ENCODE measurements around the gene HRH3.

The HRH3 gene

GRCh38 chr20:62175711-62176110 lies 44.4 kb downstream of the HRH3 start:
- TF ChIP-seq, protein P1, sequence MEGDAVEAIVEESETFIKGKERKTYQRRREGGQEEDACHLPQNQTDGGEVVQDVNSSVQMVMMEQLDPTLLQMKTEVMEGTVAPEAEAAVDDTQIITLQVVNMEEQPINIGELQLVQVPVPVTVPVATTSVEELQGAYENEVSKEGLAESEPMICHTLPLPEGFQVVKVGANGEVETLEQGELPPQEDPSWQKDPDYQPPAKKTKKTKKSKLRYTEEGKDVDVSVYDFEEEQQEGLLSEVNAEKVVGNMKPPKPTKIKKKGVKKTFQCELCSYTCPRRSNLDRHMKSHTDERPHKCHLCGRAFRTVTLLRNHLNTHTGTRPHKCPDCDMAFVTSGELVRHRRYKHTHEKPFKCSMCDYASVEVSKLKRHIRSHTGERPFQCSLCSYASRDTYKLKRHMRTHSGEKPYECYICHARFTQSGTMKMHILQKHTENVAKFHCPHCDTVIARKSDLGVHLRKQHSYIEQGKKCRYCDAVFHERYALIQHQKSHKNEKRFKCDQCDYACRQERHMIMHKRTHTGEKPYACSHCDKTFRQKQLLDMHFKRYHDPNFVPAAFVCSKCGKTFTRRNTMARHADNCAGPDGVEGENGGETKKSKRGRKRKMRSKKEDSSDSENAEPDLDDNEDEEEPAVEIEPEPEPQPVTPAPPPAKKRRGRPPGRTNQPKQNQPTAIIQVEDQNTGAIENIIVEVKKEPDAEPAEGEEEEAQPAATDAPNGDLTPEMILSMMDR (IDR thresholded peaks at IDR 0.05), result no peak

- TF ChIP-seq, protein P1 (IDR thresholded peaks at IDR 0.05), result no peak
These were observed 45.0 kb downstream of the HRH3 start for GRCh38 chr20:62174870-62175624.

DNA sequence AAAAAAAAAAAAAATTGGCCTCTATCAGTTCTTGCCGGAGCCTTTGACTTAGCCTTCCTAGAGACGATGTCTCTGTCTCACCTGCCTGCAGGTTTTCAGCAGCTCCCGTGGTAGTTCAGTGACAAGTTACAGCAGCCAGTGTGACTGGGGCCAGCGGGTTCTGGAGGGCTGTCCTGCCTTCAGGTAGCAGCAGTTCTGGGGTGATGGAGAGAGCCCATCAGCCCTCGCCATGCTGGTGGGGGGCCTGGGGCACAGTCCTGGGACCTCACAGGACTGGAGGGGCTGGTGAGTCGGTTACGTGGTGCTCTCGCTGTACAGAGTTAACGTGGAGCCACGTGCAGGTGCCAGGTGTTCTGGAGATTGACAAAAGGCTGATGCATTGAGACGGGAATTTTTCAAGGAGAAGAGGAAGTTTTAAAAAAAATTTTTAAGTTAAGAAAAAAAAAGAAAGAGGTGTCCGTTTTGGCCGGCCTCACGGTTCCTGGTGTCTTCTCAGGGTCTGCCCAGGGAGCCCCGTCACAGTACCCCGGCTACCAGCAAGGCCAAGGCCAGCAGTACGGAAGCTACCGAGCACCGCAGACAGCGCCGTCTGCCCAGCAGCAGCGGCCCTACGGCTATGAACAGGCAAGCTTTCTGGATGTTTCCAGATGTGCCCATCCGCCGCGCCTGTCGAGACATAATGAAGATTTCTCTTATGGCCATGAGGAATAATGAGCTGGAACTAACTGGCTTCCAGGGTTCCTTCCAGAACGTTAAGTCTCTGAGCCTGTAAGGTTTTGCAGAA lies 45.9 kb downstream of the HRH3 start:
- TF ChIP-seq, protein P1 (IDR thresholded peaks at IDR 0.05), result no peak

GRCh38 chr20:62172666-62173065 lies 47.4 kb downstream of the HRH3 start:
- TF ChIP-seq, protein P1 (IDR thresholded peaks at IDR 0.05), result no peak

GRCh38 chr20:62171245-62171644 lies 48.8 kb downstream of the HRH3 start:
- TF ChIP-seq, protein P1 (IDR thresholded peaks at IDR 0.05), result no peak

GRCh38 chr20:62170536-62170935 lies 49.5 kb downstream of the HRH3 start:
- TF ChIP-seq, protein P1 (IDR thresholded peaks at IDR 0.05), result no peak

GRCh38 chr20:62168890-62169435 lies 51.1 kb downstream of the HRH3 start:
- TF ChIP-seq, protein P1 (IDR thresholded peaks at IDR 0.05), result no peak

All from LNCAP (cell line).